GM12872 (cell line): ENCODE results near the gene HIRA.

Experiments used
- CTCF ChIP-seq: IDR thresholded peaks from 3 replicates; pipeline ENCODE4 v1.5.1; 2011; ENCODE audit warnings: low read depth, mild to moderate bottlenecking, low read length, moderate library complexity; ENCODE audit not compliant: insufficient read depth

Gene HIRA

GRCh38 chr22:19412923-19413322, 18.6 kb downstream of the HIRA start:
- TF ChIP-seq CTCF: no peak

DNA sequence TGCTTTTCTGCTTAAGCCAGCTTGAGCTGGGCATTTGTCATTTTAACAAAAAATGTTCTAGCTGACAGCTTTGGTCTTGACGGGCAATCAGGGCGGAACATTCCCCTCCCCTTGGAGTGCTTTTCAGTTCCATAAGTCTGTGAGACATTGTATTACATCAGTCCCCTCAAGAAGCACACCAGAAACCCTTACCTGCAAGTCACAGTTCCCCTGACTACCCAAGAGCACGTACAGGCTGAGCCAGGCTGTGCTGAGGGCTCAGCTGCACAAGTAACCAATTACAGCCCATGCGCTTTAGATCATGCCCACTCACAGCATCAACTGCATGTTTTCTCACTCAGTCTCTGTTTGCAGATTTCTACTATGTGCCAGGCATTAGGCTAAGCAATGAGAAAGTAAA, 19.1 kb downstream of the HIRA start:
- no peak for TF ChIP-seq CTCF

DNA sequence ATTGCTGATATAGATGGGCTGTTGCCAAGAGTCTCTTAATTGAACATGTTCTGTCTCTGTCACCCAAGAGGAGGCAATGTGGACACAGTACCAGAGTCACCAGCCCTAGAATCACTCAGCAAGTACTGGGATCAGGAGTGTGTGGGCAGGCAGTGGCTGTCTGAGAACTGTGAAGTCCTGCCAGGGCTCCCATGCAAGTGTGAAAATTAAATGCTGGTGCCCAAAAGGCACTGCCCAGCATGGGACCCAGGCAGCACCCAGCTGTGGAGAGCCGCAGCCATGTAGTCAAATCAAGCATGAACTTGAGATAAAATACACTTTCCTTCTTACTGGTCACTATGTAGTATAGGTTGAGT, 19.9 kb downstream of the HIRA start:
- TF ChIP-seq CTCF: no peak

DNA sequence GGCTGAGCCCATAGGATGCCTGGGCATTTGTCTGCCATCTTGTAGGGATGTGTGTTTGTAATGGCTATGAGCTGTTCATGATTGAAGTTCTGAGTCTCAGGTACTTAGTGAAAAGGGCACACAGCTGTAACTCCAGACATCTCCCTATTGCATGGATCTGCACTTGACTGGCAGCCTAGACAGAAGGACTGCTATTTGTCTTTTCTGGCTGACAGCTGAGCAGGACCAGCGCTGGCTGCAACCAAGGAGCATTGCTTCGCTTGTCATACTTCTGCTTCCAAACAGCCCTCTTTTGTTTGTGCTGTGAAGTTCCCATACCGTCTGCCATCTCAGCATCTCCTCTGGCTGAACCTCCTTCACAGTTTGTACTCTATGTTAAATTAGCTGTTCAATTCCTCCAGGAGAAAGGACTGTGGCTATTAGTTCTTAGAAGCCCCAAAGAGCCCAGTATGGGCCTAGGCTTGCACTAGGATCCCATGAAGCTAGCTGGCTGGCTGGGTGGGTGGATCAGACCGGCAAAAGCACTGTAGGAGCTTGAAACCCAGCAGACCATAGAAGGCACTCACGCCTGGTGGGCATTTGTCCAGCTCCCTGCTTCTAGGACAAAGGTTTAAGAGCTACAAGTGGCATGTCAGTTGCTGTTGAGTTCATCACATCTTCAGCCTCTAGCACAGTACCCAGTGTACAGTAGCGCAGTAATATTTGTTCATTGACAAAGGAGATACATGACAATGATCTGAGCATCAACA, 20.4 kb downstream of the HIRA start:
- TF ChIP-seq CTCF: no peak

GRCh38 chr22:19407649-19408606, 23.6 kb downstream of the HIRA start:
- no peak for TF ChIP-seq CTCF

DNA sequence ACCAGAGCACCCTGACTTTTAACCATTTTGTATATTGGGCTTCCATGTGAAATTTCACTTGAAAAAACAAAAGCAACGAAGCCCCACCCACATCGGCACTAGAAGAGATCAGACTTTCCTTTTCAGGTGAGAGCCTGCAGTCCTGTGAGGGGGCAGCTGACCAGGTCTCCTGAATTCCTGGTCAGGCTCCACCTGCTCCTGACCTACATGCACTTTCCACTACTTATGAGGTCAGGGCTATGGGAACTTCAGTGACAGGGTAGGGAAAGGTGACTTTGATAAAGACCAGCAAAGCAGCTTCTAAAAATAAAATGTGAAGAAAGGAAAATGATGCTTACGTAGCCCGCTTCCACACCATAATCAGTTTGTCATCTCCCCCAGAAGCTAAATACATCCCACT, 24.7 kb downstream of the HIRA start:
- no peak for TF ChIP-seq CTCF

- TF ChIP-seq CTCF: no peak
Measured at GRCh38 chr22:19406281-19406811, 25.2 kb downstream of the HIRA start.
